HCT116 (cell line): Measurements from ENCODE around the gene FAM229A. TPM values are rescaled to one million over a fixed set of nuclear protein-coding genes. Genes with fewer than 3 reads are reported as not detected.

Source experiments
- ATAC-seq: fragments of 200-7000 bp; cut with Tn5 transposase; 2 replicates; pipeline ENCODE4 v1.9.1; 2020; ENCODE audit warnings: mild to moderate bottlenecking, moderate library complexity
- BruUV-seq: library from RNA; stranded (reverse); fragments of 400-500 nt; replicated peaks from 2 replicates; lab custom pipeline; 2021; lab: Mats Ljungman, UMichigan
- CTCF ChIA-PET: fragments of 300-600 bp; sonication (Branson Sonifier 250); formaldehyde crosslinking; loops from one replicate; lab custom pipeline; 2021; ENCODE audit warnings: antibody characterized with exemption; lab: Charles Lee
- POLR2A ChIA-PET: fragments of 300-600, 350-600 bp; sonication (Branson Sonifier 250); formaldehyde crosslinking; loops from one replicate; lab custom pipeline; 2021; ENCODE audit warnings: antibody characterized with exemption; lab: Charles Lee
- RAD21 ChIA-PET, 2 experiments: fragments of 300-600 bp; sonication (Branson Sonifier 250); formaldehyde crosslinking; loops; one replicate each; lab custom pipeline; 2023; ENCODE audit warnings: low total read pairs in 2 of 2; ENCODE audit not compliant: uncharacterized antibody in 2 of 2, unreplicated experiment in 2 of 2, low non-redundant PET in 1 of 2; lab: Charles Lee
- DNase-seq: peaks from one replicate; pipeline ENCODE4 v3.0.0-alpha.2; 2010; ENCODE audit warnings: low read depth, low spot score
- H2AFZ ChIP-seq: fragments of 200-600 bp; shearing (Covaris generic), sonication (generic); 2 replicates; pipeline ENCODE4 v1.6.1; 2017; ENCODE audit warnings: low read depth, mixed run types, mixed read lengths, antibody characterized with exemption, low read length; ENCODE audit not compliant: poor library complexity, severe bottlenecking
- H3K27ac ChIP-seq: 2 replicates; pipeline ENCODE4 v1.5.1; 2012; ENCODE audit warnings: low read depth, low read length
- H3K27me3 ChIP-seq: fragments of 200-600 bp; sonication (generic); 2 replicates; pipeline ENCODE4 v1.6.1; 2016; ENCODE audit warnings: mixed run types, low read length, mixed read lengths; ENCODE audit not compliant: insufficient read depth
- H3K36me3 ChIP-seq, 2 experiments: fragments of 200-500 bp in 1 of 2; fragments of 200-600 bp in 1 of 2; sonication (Bioruptor generic) in 1 of 2; sonication (generic) in 1 of 2; 2 replicates each; pipeline versions ENCODE4 v1.5.1 to v1.6.1; 2014 to 2016; ENCODE audit warnings: low read length in 2 of 2, inconsistent platforms in 1 of 2, mixed read lengths in 1 of 2, mixed run types in 1 of 2; ENCODE audit not compliant: insufficient read depth in 2 of 2, control insufficient read depth in 1 of 2
- H3K4me1 ChIP-seq, 2 experiments: fragments of 200-600 bp in 1 of 2; sonication (generic) in 1 of 2; 2 replicates each; pipeline versions ENCODE4 v1.5.1 to v1.6.1; 2012 to 2017; ENCODE audit warnings: low read length in 2 of 2, inconsistent platforms in 1 of 2, mild to moderate bottlenecking in 1 of 2, mixed read lengths in 1 of 2, mixed run types in 1 of 2, moderate library complexity in 1 of 2; ENCODE audit not compliant: insufficient read depth in 2 of 2, control insufficient read depth in 1 of 2
- H3K4me2 ChIP-seq: fragments of 200-600 bp; sonication (generic); 2 replicates; pipeline ENCODE4 v1.6.1; 2017; ENCODE audit warnings: mixed run types, low read length, mixed read lengths
- H3K4me3 ChIP-seq, 2 experiments: fragments of 200-600 bp in 1 of 2; sonication (generic) in 1 of 2; replicated peaks in 1 of 2; 2 replicates each; pipeline ENCODE4 v1.5.1; 2011 to 2016; ENCODE audit warnings: low read length in 2 of 2, control low read depth in 1 of 2, low read depth in 1 of 2, mild to moderate bottlenecking in 1 of 2, mixed read lengths in 1 of 2, mixed run types in 1 of 2
- H3K79me2 ChIP-seq: fragments of 200-600 bp; sonication (generic); 2 replicates; pipeline ENCODE4 v1.6.1; 2017; ENCODE audit warnings: mild to moderate bottlenecking, mixed run types, low read length, moderate library complexity, mixed read lengths; ENCODE audit not compliant: insufficient read depth
- H3K9ac ChIP-seq: fragments of 200-600 bp; sonication (generic); 2 replicates; pipeline ENCODE4 v1.6.1; 2016; ENCODE audit warnings: low read length, mixed read lengths
- H3K9me2 ChIP-seq: fragments of 200-600 bp; sonication (generic), shearing (Covaris generic); 2 replicates; pipeline ENCODE4 v1.6.1; 2017; ENCODE audit warnings: mixed run types, mild to moderate bottlenecking, moderate library complexity; ENCODE audit not compliant: insufficient read depth
- H3K9me3 ChIP-seq, 2 experiments: fragments of 200-500 bp in 1 of 2; fragments of 200-600 bp in 1 of 2; sonication (Bioruptor generic) in 1 of 2; sonication (generic) in 1 of 2; 2 replicates each; pipeline ENCODE4 v1.6.1; 2014 to 2017; ENCODE audit warnings: low read length in 2 of 2, mixed read lengths in 2 of 2, inconsistent platforms in 1 of 2, low read depth in 1 of 2, mild to moderate bottlenecking in 1 of 2, mixed run types in 1 of 2, moderate library complexity in 1 of 2; ENCODE audit not compliant: control insufficient read depth in 1 of 2, insufficient read depth in 1 of 2
- H4K20me1 ChIP-seq: fragments of 200-600 bp; sonication (generic), shearing (Covaris generic); 2 replicates; pipeline ENCODE4 v1.6.1; 2017; ENCODE audit warnings: mixed run types, mild to moderate bottlenecking, moderate library complexity; ENCODE audit not compliant: insufficient read depth
- CBX3 ChIP-seq: IDR thresholded peaks from 2 replicates; pipeline ENCODE4 v1.6.1; 2012; ENCODE audit warnings: low read depth
- CEBPB ChIP-seq: IDR thresholded peaks from 2 replicates; pipeline ENCODE4 v1.6.1; 2012; ENCODE audit warnings: low read depth
- EGR1 ChIP-seq: IDR thresholded peaks from 2 replicates; pipeline ENCODE4 v1.6.1; 2012; ENCODE audit warnings: low read depth
- EZH2phosphoT487 ChIP-seq: fragments of 200-600 bp; IDR thresholded peaks from 2 replicates; pipeline ENCODE4 v1.6.1; 2018; ENCODE audit warnings: antibody characterized with exemption, borderline replicate concordance
- FOSL1 ChIP-seq: IDR thresholded peaks from 2 replicates; pipeline ENCODE4 v1.6.1; 2012; ENCODE audit warnings: low read depth
- POLR2A ChIP-seq: IDR thresholded peaks from 2 replicates; pipeline ENCODE4 v1.7.0; 2011; ENCODE audit warnings: borderline replicate concordance; ENCODE audit not compliant: insufficient read depth, insufficient read length; ENCODE audit errors: extremely low read depth
- POLR2AphosphoS5 ChIP-seq: IDR thresholded peaks from 2 replicates; pipeline ENCODE4 v1.6.1; 2011; ENCODE audit warnings: mild to moderate bottlenecking, low read depth, low read length, moderate library complexity
- RAD21 ChIP-seq: IDR thresholded peaks from 2 replicates; pipeline ENCODE4 v1.6.1; 2012; ENCODE audit warnings: low read depth, mild to moderate bottlenecking
- REST ChIP-seq: IDR thresholded peaks from 2 replicates; pipeline ENCODE4 v1.6.1; 2012; ENCODE audit warnings: low read depth
- SIN3A ChIP-seq: IDR thresholded peaks from 2 replicates; pipeline ENCODE4 v1.6.1; 2012; ENCODE audit warnings: low read depth
- SP1 ChIP-seq: IDR thresholded peaks from 2 replicates; pipeline ENCODE4 v1.6.1; 2012; ENCODE audit warnings: low read depth
- SRF ChIP-seq: IDR thresholded peaks from 2 replicates; pipeline ENCODE4 v1.6.1; 2012; ENCODE audit warnings: low read depth
- TCF7L2 ChIP-seq: IDR thresholded peaks from 2 replicates; pipeline ENCODE4 v1.7.0; 2011; ENCODE audit warnings: borderline replicate concordance, inconsistent platforms; ENCODE audit not compliant: insufficient read depth, insufficient read length; ENCODE audit errors: extremely low read depth
- ZBTB33 ChIP-seq: IDR thresholded peaks from 2 replicates; pipeline ENCODE4 v1.6.1; 2011; ENCODE audit warnings: mild to moderate bottlenecking, low read length, moderate library complexity; ENCODE audit not compliant: insufficient replicate concordance; ENCODE audit errors: extremely low read depth
- ZFX ChIP-seq: fragments of 450-650 bp; IDR thresholded peaks from 2 replicates; pipeline ENCODE4 v1.6.1; 2017
- ZNF274 ChIP-seq: fragments of 200-500 bp; sonication (Bioruptor generic); IDR thresholded peaks from 2 replicates; pipeline ENCODE4 v1.6.1; 2014; ENCODE audit warnings: mild to moderate bottlenecking, low read depth, low read length, inconsistent platforms
- intact Hi-C: fragments of 100-400 bp; cut with micrococcal nuclease; formaldehyde crosslinking; loops from 2 replicates; pipeline ENCODE4 v1.10.0; 2022
- total RNA-seq: library from RNA; stranded (reverse); gene quantifications from one replicate; pipeline ENCODE4 v1.2.1, GENCODE V29; 2021; ENCODE audit not compliant: unreplicated experiment
- TF ChIP-seq, protein P1 (sequence below): IDR thresholded peaks from 2 replicates; pipeline ENCODE4 v1.6.1; 2012
- TF ChIP-seq, protein P2 (sequence below), 3 experiments: fragments of 200-600 bp in 1 of 3; sonication (generic) in 1 of 3; IDR thresholded peaks in 2 of 3; conservative IDR thresholded peaks in 1 of 3; 2 replicates each; pipeline ENCODE4 v1.5.1; 2012 to 2017; ENCODE audit warnings: low read depth in 2 of 3, low read length in 2 of 3, antibody characterized with exemption in 1 of 3, borderline replicate concordance in 1 of 3, control low read depth in 1 of 3, mild to moderate bottlenecking in 1 of 3, mixed read lengths in 1 of 3, mixed run types in 1 of 3, moderate library complexity in 1 of 3; ENCODE audit not compliant: insufficient read depth in 1 of 3
- TF ChIP-seq, protein P3 (sequence below): IDR thresholded peaks from 2 replicates; pipeline ENCODE4 v1.6.1; 2012

FAM229A gene
- total RNA-seq, 1 experiment from 2014 or later = 16.1 TPM

GRCh38 chr1:32361674-32362473 lies 411 bp downstream of the FAM229A start:
- CTCF ChIA-PET = no interaction called here
- Histone ChIP-seq H3K9ac (no peak overlapping the region), H3K9me2 (no peaks in the 10 kb centered on the region), H4K20me1 (no peaks in the 10 kb centered on the region), H3K27me3 (no peaks in the 10 kb centered on the region), H3K27ac (no peak overlapping the region), H3K4me1 (no peaks in the 10 kb centered on the region), H2AFZ (no peak overlapping the region), H3K36me3 (peaks cover 0 to 3% of the 10 kb centered on the region in 2 experiments; a peak in 1 of 4 replicates)
- DNase-seq = no peak
- POLR2A ChIA-PET = no interaction called here
- no TSS peak for BruUV-seq
- no peak for ATAC-seq
- intact Hi-C loops = no loop called here
- no peak for TF ChIP-seq SRF
- no peak for TF ChIP-seq RAD21
- TF ChIP-seq CBX3 = no peak
- TF ChIP-seq, protein P1, sequence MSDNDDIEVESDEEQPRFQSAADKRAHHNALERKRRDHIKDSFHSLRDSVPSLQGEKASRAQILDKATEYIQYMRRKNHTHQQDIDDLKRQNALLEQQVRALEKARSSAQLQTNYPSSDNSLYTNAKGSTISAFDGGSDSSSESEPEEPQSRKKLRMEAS = no peak
- TF ChIP-seq POLR2AphosphoS5 = no peak
- TF ChIP-seq EGR1 = no peak
- TF ChIP-seq CEBPB = no peak
- TF ChIP-seq, protein P2, sequence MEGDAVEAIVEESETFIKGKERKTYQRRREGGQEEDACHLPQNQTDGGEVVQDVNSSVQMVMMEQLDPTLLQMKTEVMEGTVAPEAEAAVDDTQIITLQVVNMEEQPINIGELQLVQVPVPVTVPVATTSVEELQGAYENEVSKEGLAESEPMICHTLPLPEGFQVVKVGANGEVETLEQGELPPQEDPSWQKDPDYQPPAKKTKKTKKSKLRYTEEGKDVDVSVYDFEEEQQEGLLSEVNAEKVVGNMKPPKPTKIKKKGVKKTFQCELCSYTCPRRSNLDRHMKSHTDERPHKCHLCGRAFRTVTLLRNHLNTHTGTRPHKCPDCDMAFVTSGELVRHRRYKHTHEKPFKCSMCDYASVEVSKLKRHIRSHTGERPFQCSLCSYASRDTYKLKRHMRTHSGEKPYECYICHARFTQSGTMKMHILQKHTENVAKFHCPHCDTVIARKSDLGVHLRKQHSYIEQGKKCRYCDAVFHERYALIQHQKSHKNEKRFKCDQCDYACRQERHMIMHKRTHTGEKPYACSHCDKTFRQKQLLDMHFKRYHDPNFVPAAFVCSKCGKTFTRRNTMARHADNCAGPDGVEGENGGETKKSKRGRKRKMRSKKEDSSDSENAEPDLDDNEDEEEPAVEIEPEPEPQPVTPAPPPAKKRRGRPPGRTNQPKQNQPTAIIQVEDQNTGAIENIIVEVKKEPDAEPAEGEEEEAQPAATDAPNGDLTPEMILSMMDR (IDR thresholded peaks at IDR 0.05 in 2 of 3, conservative IDR thresholded peaks at IDR 0.05 in 1 of 3; ENCODE audit: borderline replicate concordance in 1 of 3, insufficient read depth in 1 of 3, low read depth in 2 of 3, low read length in 2 of 3) = no peak
- TF ChIP-seq EZH2phosphoT487 = no peak
- no peak for TF ChIP-seq SP1
- TF ChIP-seq, protein P3, sequence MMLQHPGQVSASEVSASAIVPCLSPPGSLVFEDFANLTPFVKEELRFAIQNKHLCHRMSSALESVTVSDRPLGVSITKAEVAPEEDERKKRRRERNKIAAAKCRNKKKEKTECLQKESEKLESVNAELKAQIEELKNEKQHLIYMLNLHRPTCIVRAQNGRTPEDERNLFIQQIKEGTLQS = no peak
- no peak for TF ChIP-seq SIN3A
- no peak for TF ChIP-seq TCF7L2
- no peak for TF ChIP-seq REST
- no peak for TF ChIP-seq ZFX
- no peak for TF ChIP-seq FOSL1
- TF ChIP-seq ZBTB33 = no peak
- TF ChIP-seq ZNF274 = no peak
- no peak for TF ChIP-seq POLR2A
- TF ChIP-seq, all 23 proteins: peak for 0
- H3K4me3 ChIP-seq = no peak overlapping the region
- no peaks in the 10 kb centered on the region for H3K79me2 ChIP-seq
- RAD21 ChIA-PET = no interaction called here
- H3K4me2 ChIP-seq = no peak overlapping the region
- no peaks in the 10 kb centered on the region for H3K9me3 ChIP-seq
